K562 (cell line): ENCODE measurements around the gene VKORC1. TPM values are rescaled to one million over a fixed set of nuclear protein-coding genes. Genes with fewer than 3 reads are reported as not detected.

ENCODE experiments used
- CREB1 ChIP-seq, 2 experiments: sonication (generic) in 1 of 2; formaldehyde crosslinking in 1 of 2; IDR thresholded peaks; 2 replicates each; pipeline versions ENCODE4 v1.6.1 to v1.8.0; 2012 to 2022; ENCODE audit warnings: inconsistent platforms in 1 of 2, mild to moderate bottlenecking in 1 of 2, missing genetic modification reagents in 1 of 2, moderate library complexity in 1 of 2
- DIDO1 ChIP-seq: fragments of 450-650 bp; IDR thresholded peaks from 2 replicates; pipeline ENCODE4 v1.6.1; 2016; ENCODE audit warnings: low read depth, missing biosample characterization, missing genetic modification characterization
- MEIS2 ChIP-seq: fragments of 450-650 bp; IDR thresholded peaks from 2 replicates; pipeline ENCODE4 v1.6.1; 2014; ENCODE audit warnings: mild to moderate bottlenecking; ENCODE audit not compliant: partially characterized antibody
- NR2C2 ChIP-seq, 2 experiments: fragments of 200-800 bp in 1 of 2; sonication (Bioruptor generic) in 1 of 2; sonication (generic) in 1 of 2; formaldehyde crosslinking in 1 of 2; IDR thresholded peaks; 2 replicates each; pipeline versions ENCODE4 v1.6.1 to v1.8.0; 2016 to 2022; ENCODE audit warnings: mild to moderate bottlenecking in 1 of 2, missing compliant biosample characterization in 1 of 2, missing genetic modification characterization in 1 of 2, missing genetic modification reagents in 1 of 2
- RBFOX2 ChIP-seq: fragments of 200-400 bp; formaldehyde crosslinking; IDR thresholded peaks from 2 replicates; pipeline ENCODE4 v1.6.1; 2017; ENCODE audit warnings: low read depth, mild to moderate bottlenecking, low read length, moderate library complexity
- ZNF212 ChIP-seq: fragments of 450-650 bp; formaldehyde crosslinking; IDR thresholded peaks from 2 replicates; pipeline ENCODE4 v1.4.0; 2020; ENCODE audit warnings: mild to moderate bottlenecking
- polyA plus RNA-seq, 8 experiments: library from polyadenylated mRNA; depleted of rRNA in 4 of 8; stranded (reverse) in 5 of 8; unstranded in 3 of 8; fragments of >200 nt; fragmentation: Nextera tagmentation in 2 of 8; fragmentation: Illumina TruSeq in 1 of 8; extraction: Ambion mirVana in 2 of 8; extraction: Trizol in 1 of 8; gene quantifications; 2 replicates each; pipeline versions ENCODE4 v1.2.1 to v1.2.3, GENCODE V29; 2011 to 2014; ENCODE audit warnings: inconsistent platforms in 1 of 8, missing spikeins in 1 of 8
- total RNA-seq, 7 experiments: library from RNA; depleted of rRNA in 6 of 7; stranded (reverse); fragments of >200 nt in 6 of 7; fragmentation: Illumina TruSeq in 2 of 7; extraction: Trizol in 2 of 7; gene quantifications; 2 replicates each; pipeline versions ENCODE4 v1.2.1 to v1.2.3, GENCODE V29; 2011 to 2021; ENCODE audit warnings: low replicate concordance in 1 of 7
- TF ChIP-seq, protein P1 (sequence below), 2 experiments: fragments of 450-650 bp in 1 of 2; sonication (generic) in 1 of 2; formaldehyde crosslinking in 1 of 2; IDR thresholded peaks; 2 replicates each; pipeline versions ENCODE4 v1.7.1 to v1.9.0; 2016 to 2022; ENCODE audit warnings: inconsistent platforms in 1 of 2, mild to moderate bottlenecking in 1 of 2, missing genetic modification reagents in 1 of 2
- TF ChIP-seq, protein P2 (sequence below): sonication (generic); formaldehyde crosslinking; IDR thresholded peaks from 2 replicates; pipeline ENCODE4 v1.8.0; 2023; ENCODE audit warnings: missing genetic modification reagents, mild to moderate bottlenecking, borderline replicate concordance
- TF ChIP-seq, protein P3 (sequence below): fragments of 450-650 bp; formaldehyde crosslinking; IDR thresholded peaks from 2 replicates; pipeline ENCODE4 v1.4.0; 2022; ENCODE audit warnings: mild to moderate bottlenecking, moderate library complexity

The VKORC1 gene
- total and polyA plus RNA-seq, 9 of the 15 experiments (the other 6 are each of a cell fraction or from before 2014, with no cell fraction given), result 30.0 to 119 (median 62.1) TPM

DNA sequence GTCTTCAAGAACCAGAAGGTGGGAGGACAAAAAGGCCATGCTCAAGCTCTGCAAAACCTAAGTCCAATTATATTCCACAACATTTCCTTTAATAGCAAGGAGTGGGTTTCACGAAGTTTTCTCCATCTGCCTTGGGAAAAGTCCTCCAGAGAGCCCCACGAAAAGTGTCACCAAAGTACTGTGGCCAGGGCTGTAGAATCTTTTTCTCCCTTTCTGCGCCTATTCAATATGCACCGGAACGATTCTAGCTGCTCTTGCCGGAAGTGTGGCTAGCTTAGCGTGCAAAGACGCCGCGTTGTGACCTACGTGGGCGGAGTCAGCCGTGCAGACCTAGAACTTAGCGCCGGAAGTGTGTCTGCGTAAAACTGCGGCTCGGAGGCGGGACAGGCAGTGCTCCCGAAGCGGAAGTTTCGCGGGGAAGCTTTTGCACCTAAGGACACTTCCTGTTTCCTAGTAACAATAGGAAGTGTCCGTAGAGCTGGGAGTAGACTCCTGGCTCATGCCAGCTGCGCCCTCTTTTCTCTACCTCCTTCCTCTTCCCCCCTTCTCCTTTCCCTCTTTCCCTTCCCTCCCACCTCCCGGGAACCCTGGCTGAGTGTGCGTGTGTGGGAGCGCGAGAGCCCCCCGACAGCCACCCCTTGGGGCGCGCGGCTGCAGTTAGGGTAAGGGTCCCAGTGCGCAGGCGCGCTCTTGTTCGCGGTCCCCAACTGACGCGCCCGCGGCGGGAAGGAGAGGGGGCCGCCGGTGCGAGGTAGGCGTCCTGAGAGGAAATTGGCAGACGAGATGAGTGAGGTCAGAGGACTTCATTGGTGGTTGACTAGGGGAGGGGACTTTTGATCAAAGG lies 20.4 kb downstream of the VKORC1 start, which contains the start of the genes ZNF646 and ZNF668 (continued):
- TF ChIP-seq, protein P1, sequence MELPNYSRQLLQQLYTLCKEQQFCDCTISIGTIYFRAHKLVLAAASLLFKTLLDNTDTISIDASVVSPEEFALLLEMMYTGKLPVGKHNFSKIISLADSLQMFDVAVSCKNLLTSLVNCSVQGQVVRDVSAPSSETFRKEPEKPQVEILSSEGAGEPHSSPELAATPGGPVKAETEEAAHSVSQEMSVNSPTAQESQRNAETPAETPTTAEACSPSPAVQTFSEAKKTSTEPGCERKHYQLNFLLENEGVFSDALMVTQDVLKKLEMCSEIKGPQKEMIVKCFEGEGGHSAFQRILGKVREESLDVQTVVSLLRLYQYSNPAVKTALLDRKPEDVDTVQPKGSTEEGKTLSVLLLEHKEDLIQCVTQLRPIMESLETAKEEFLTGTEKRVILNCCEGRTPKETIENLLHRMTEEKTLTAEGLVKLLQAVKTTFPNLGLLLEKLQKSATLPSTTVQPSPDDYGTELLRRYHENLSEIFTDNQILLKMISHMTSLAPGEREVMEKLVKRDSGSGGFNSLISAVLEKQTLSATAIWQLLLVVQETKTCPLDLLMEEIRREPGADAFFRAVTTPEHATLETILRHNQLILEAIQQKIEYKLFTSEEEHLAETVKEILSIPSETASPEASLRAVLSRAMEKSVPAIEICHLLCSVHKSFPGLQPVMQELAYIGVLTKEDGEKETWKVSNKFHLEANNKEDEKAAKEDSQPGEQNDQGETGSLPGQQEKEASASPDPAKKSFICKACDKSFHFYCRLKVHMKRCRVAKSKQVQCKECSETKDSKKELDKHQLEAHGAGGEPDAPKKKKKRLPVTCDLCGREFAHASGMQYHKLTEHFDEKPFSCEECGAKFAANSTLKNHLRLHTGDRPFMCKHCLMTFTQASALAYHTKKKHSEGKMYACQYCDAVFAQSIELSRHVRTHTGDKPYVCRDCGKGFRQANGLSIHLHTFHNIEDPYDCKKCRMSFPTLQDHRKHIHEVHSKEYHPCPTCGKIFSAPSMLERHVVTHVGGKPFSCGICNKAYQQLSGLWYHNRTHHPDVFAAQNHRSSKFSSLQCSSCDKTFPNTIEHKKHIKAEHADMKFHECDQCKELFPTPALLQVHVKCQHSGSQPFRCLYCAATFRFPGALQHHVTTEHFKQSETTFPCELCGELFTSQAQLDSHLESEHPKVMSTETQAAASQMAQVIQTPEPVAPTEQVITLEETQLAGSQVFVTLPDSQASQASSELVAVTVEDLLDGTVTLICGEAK (IDR thresholded peaks at IDR 0.05), result peak; percentile 100
- TF ChIP-seq, protein P1 (CRISPR knock-in tag; IDR thresholded peaks at IDR 0.05), result no peak
- TF ChIP-seq RBFOX2, result peak; percentile 80
- TF ChIP-seq, protein P2, sequence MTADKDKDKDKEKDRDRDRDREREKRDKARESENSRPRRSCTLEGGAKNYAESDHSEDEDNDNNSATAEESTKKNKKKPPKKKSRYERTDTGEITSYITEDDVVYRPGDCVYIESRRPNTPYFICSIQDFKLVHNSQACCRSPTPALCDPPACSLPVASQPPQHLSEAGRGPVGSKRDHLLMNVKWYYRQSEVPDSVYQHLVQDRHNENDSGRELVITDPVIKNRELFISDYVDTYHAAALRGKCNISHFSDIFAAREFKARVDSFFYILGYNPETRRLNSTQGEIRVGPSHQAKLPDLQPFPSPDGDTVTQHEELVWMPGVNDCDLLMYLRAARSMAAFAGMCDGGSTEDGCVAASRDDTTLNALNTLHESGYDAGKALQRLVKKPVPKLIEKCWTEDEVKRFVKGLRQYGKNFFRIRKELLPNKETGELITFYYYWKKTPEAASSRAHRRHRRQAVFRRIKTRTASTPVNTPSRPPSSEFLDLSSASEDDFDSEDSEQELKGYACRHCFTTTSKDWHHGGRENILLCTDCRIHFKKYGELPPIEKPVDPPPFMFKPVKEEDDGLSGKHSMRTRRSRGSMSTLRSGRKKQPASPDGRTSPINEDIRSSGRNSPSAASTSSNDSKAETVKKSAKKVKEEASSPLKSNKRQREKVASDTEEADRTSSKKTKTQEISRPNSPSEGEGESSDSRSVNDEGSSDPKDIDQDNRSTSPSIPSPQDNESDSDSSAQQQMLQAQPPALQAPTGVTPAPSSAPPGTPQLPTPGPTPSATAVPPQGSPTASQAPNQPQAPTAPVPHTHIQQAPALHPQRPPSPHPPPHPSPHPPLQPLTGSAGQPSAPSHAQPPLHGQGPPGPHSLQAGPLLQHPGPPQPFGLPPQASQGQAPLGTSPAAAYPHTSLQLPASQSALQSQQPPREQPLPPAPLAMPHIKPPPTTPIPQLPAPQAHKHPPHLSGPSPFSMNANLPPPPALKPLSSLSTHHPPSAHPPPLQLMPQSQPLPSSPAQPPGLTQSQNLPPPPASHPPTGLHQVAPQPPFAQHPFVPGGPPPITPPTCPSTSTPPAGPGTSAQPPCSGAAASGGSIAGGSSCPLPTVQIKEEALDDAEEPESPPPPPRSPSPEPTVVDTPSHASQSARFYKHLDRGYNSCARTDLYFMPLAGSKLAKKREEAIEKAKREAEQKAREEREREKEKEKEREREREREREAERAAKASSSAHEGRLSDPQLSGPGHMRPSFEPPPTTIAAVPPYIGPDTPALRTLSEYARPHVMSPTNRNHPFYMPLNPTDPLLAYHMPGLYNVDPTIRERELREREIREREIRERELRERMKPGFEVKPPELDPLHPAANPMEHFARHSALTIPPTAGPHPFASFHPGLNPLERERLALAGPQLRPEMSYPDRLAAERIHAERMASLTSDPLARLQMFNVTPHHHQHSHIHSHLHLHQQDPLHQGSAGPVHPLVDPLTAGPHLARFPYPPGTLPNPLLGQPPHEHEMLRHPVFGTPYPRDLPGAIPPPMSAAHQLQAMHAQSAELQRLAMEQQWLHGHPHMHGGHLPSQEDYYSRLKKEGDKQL (CRISPR knock-in tag), result no peak
- TF ChIP-seq, protein P3, sequence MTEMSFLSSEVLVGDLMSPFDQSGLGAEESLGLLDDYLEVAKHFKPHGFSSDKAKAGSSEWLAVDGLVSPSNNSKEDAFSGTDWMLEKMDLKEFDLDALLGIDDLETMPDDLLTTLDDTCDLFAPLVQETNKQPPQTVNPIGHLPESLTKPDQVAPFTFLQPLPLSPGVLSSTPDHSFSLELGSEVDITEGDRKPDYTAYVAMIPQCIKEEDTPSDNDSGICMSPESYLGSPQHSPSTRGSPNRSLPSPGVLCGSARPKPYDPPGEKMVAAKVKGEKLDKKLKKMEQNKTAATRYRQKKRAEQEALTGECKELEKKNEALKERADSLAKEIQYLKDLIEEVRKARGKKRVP, result no peak
- TF ChIP-seq DIDO1, result peak; percentile 74; the same call in 1 of the 2 replicates
- TF ChIP-seq MEIS2, result peak; percentile 10
- peak; percentile 95 for TF ChIP-seq CREB1 (IDR thresholded peaks at IDR 0.05)
- peak; percentile 92 for TF ChIP-seq CREB1 (CRISPR knock-in tag; IDR thresholded peaks at IDR 0.05)
- TF ChIP-seq NR2C2 (CRISPR knock-in tag; IDR thresholded peaks at IDR 0.05), result peak; percentile 82; the same call in 1 of the 2 replicates
- TF ChIP-seq NR2C2 (tag; IDR thresholded peaks at IDR 0.05), result peak; percentile 97
- TF ChIP-seq ZNF212, result no peak
